Measurements from ENCODE around the gene CACNA1B. TPM values are rescaled to one million over a fixed set of nuclear protein-coding genes. Genes with fewer than 3 reads are reported as not detected.

The CACNA1B gene
- total RNA-seq, 2 experiments from 2014 or later, result 0.05 TPM

GRCh38 chr9:138043411-138044345 lies 166.1 kb downstream of the CACNA1B start:
- Mint-ChIP-seq H3K4me1 (ENCODE audit: low read depth) (no peaks in the 10 kb centered on the region), H3K9me3 (no peaks in the 10 kb centered on the region), H3K27me3 (ENCODE audit: low read depth) (no peaks in the 10 kb centered on the region), H3K27ac (no peak overlapping the region), H3K36me3 (ENCODE audit: low read depth) (no peaks in the 10 kb centered on the region), H3K4me3 (no peak overlapping the region)
- no peak for DNase-seq
- intact Hi-C loops (cut with micrococcal nuclease), result no loop called here
- CTCF ChIA-PET, result no interaction called here

- H3K36me3 Mint-ChIP-seq (ENCODE audit: low read depth), result no peaks in the 10 kb centered on the region
- H3K27me3 Mint-ChIP-seq (ENCODE audit: low read depth), result no peaks in the 10 kb centered on the region
- H3K4me1 Mint-ChIP-seq (ENCODE audit: low read depth), result no peaks in the 10 kb centered on the region
- H3K27ac Mint-ChIP-seq, result no peak overlapping the region
- intact Hi-C loops (cut with micrococcal nuclease), result no loop called here
- no peak overlapping the region for H3K4me3 Mint-ChIP-seq
- CTCF ChIA-PET, result no interaction called here
- no peaks in the 10 kb centered on the region for H3K9me3 Mint-ChIP-seq
- no peak for DNase-seq
Measured at GRCh38 chr9:138044485-138045383, 167.2 kb downstream of the CACNA1B start.

DNA sequence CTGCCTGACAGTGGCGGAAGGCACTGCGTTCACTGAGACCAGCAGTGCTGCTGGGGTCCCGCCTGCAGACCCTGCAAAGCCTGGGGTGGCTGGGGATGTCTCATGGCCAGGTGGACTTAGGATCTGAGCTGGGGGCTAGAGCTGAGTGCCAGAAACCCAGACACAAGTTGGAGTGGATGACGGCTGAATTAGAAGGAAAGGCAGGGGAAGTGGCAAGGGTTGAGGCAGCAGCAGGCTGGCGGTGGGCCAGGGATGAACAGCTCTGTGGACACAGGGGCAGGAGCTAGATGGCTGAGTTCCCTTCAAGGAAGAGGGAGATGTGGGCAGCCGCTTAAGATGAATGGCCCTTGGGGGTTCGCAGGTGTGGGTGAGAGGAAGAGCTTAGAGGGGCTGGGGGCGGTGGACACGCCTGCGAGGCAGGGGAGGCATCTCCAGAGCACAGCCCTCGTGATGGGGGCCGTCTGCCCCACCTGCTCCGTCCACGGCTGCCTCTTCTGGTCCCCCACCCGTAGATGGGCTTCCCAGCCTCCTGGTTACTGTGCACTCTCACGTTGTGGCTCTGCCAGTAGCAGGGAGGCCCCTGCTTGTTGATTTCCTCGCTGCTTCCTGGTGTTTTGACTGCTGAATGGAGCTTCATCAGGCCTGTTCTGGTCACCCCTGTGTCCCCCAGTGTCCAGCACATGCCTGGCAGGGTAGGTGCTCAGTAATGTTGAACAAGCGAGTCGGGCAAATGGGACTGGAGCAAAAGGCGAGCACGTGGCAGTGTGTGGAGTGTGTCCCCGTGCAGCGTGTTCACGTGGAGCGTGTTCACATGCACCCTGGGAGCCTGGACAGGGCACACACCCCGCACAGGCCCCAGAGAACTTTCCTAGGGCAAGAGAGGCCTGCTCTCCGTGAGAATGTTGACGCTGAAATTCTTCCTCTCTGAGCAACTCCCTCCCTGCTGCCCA lies 168.2 kb downstream of the CACNA1B start:
- Mint-ChIP-seq H3K27ac (no peak overlapping the region), H3K4me3 (no peak overlapping the region), H3K36me3 (ENCODE audit: low read depth) (no peaks in the 10 kb centered on the region), H3K9me3 (no peaks in the 10 kb centered on the region), H3K27me3 (ENCODE audit: low read depth) (no peaks in the 10 kb centered on the region), H3K4me1 (ENCODE audit: low read depth) (no peaks in the 10 kb centered on the region)
- DNase-seq, result no peak
- CTCF ChIA-PET, result no interaction called here
- intact Hi-C loops (cut with micrococcal nuclease), result no loop called here

DNA sequence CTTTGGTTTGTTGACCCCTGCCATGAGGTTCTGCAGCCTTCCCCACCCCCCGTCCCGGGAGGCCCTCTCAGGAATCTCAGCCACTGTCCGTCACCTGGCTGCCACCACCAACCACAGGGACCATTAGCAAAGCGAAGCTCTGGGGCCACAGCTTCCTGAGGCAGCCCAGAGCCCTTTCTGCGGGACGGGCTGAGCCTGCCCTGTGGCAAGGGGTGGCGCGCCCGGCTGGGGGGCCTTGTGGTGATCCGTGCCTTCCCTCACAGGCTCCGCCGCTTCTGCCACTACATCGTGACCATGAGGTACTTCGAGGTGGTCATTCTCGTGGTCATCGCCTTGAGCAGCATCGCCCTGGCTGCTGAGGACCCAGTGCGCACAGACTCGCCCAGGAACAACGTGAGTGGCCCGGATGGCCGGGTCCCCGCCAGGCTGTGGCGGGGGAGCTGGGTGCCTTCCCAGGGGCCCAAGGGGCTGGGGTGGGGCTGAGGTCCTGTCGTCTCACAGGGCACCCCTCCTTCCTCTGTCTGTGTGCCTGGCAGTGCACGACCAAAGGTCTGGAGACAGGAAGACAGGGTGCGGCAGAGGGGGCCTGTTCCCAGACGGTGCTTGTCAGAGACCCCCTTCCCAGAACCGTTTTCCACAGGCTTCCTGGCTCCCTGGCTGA lies 169.2 kb downstream of the CACNA1B start:
- Mint-ChIP-seq H3K4me3 (no peak overlapping the region), H3K4me1 (ENCODE audit: low read depth) (no peaks in the 10 kb centered on the region), H3K9me3 (no peaks in the 10 kb centered on the region), H3K36me3 (ENCODE audit: low read depth) (no peaks in the 10 kb centered on the region), H3K27me3 (ENCODE audit: low read depth) (no peaks in the 10 kb centered on the region), H3K27ac (no peak overlapping the region)
- intact Hi-C loops (cut with micrococcal nuclease), result no loop called here
- CTCF ChIA-PET, result no interaction called here
- DNase-seq, result no peak

DNA sequence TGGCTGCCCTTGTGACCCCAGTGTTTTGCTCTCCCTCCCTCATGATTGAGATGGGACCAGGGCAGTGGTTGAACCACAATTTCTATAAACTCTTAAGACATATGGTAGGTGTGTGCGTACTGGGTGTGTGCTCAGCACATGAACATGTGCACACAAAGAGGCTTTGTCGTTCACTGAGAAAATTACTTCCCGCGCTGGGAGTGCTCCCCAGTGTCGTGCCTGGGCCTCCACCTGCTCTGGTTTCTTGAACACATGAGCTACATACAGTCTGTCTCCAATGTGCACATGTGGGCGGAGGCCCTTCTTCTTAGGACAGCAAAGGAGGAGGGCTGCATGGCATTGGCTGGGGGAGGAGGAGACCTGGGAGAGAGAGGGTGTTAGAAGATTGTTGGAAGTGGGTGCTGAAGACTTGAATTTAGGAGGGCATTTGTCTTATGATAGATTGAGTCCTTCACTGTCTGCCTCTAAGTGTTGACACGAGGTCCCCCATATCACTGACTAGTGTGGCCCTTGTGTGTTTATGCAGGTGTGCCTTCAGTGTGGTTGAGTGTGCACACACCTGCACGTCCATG lies 170.0 kb downstream of the CACNA1B start:
- Mint-ChIP-seq H3K4me3 (no peak overlapping the region), H3K27me3 (ENCODE audit: low read depth) (no peaks in the 10 kb centered on the region), H3K27ac (no peak overlapping the region), H3K4me1 (ENCODE audit: low read depth) (no peaks in the 10 kb centered on the region), H3K36me3 (ENCODE audit: low read depth) (no peaks in the 10 kb centered on the region), H3K9me3 (no peaks in the 10 kb centered on the region)
- CTCF ChIA-PET, result no interaction called here
- intact Hi-C loops (cut with micrococcal nuclease), result no loop called here
- no peak for DNase-seq

DNA sequence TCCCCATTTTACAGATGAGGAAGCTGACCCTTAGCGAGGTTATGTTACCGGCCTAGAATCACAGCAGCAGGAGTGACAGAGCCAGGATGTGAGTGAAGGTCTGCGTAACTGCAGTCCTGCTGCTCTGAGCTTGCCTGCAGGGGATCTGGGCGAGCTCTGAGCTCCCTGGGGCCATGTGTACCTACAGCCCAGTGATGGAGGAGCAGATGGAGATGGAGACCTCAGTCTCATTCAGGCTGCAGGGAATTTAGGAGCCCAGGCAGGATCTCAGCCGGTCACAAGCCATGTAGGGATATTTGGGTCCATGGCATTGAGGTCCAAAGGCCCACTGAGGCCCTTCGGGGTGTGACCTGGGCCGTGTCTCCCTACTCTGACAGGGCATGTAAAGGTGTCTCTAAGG lies 170.6 kb downstream of the CACNA1B start:
- CTCF ChIA-PET, result no interaction called here
- Mint-ChIP-seq H3K9me3 (no peaks in the 10 kb centered on the region), H3K36me3 (ENCODE audit: low read depth) (no peaks in the 10 kb centered on the region), H3K4me1 (ENCODE audit: low read depth) (no peaks in the 10 kb centered on the region), H3K27ac (no peak overlapping the region), H3K27me3 (ENCODE audit: low read depth) (no peaks in the 10 kb centered on the region), H3K4me3 (no peak overlapping the region)
- intact Hi-C loops (cut with micrococcal nuclease), result no loop called here
- DNase-seq, result no peak

- intact Hi-C loops (cut with micrococcal nuclease), result no loop called here
- Mint-ChIP-seq H3K27ac (no peak overlapping the region), H3K27me3 (ENCODE audit: low read depth) (peaks cover 3% of the 10 kb centered on the region), H3K9me3 (no peaks in the 10 kb centered on the region), H3K36me3 (ENCODE audit: low read depth) (no peaks in the 10 kb centered on the region), H3K4me1 (ENCODE audit: low read depth) (no peaks in the 10 kb centered on the region), H3K4me3 (no peak overlapping the region)
- CTCF ChIA-PET, result no interaction called here
- DNase-seq, result no peak
Measured at GRCh38 chr9:138049085-138049778, 171.7 kb downstream of the CACNA1B start.

DNA sequence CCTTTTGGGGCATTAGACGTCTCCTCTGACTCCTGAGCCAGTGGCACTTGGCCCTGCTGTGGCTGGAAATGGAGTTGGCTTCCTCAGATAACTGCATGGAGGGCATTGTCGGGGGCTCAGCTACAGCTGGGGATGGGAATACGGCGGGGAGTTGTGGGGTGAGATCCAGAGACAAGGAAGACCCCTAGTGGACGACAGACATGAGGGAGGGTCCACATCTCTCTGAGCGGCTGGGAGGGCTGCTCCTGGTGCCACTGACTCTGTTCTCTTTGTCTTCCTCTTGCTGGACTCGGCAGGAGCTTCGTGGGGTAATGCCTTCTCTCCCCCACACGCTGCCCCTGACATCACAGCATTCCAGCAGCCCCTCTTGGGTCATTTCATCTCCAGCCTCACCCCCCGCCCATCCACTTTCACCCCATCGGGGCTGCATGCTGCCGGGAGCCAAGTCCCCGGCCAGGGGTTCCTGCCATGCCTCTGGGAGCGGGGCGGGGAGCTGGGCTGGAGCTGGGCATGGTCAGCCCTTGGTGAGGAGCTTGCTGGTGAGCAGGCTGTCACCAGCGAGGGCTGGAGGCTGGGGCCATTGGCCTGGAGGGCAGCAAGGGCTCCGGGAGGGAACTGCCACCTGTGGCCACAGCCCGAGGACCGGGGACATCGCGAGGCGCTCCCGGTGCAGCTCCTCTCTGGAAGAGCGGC lies 172.3 kb downstream of the CACNA1B start:
- Mint-ChIP-seq H3K9me3 (no peaks in the 10 kb centered on the region), H3K36me3 (ENCODE audit: low read depth) (no peaks in the 10 kb centered on the region), H3K4me3 (no peak overlapping the region), H3K27me3 (ENCODE audit: low read depth) (peaks cover 3% of the 10 kb centered on the region), H3K27ac (no peak overlapping the region), H3K4me1 (ENCODE audit: low read depth) (no peaks in the 10 kb centered on the region)
- CTCF ChIA-PET, result no interaction called here
- no peak for DNase-seq
- intact Hi-C loops (cut with micrococcal nuclease), result no loop called here

GRCh38 chr9:138050472-138051330 lies 173.1 kb downstream of the CACNA1B start:
- intact Hi-C loops (cut with micrococcal nuclease), result no loop called here
- no peak overlapping the region for H3K4me3 Mint-ChIP-seq
- H3K27ac Mint-ChIP-seq, result no peak overlapping the region
- DNase-seq, result no peak
- peaks cover 3% of the 10 kb centered on the region for H3K27me3 Mint-ChIP-seq (ENCODE audit: low read depth)
- CTCF ChIA-PET, result no interaction called here
- no peaks in the 10 kb centered on the region for H3K4me1 Mint-ChIP-seq (ENCODE audit: low read depth)
- H3K9me3 Mint-ChIP-seq, result no peaks in the 10 kb centered on the region
- no peaks in the 10 kb centered on the region for H3K36me3 Mint-ChIP-seq (ENCODE audit: low read depth)

- no peak overlapping the region for H3K27ac Mint-ChIP-seq
- intact Hi-C loops (cut with micrococcal nuclease), result no loop called here
- H3K27me3 Mint-ChIP-seq (ENCODE audit: low read depth), result peaks cover 3% of the 10 kb centered on the region
- DNase-seq, result no peak
- CTCF ChIA-PET, result no interaction called here
- H3K9me3 Mint-ChIP-seq, result no peaks in the 10 kb centered on the region
- H3K4me3 Mint-ChIP-seq, result no peak overlapping the region
- H3K36me3 Mint-ChIP-seq (ENCODE audit: low read depth), result no peaks in the 10 kb centered on the region
- H3K4me1 Mint-ChIP-seq (ENCODE audit: low read depth), result no peaks in the 10 kb centered on the region
Measured at GRCh38 chr9:138051586-138052321, 174.2 kb downstream of the CACNA1B start.
